GM12878 (cell line): ENCODE measurements around the gene ASPG. TPM values are rescaled to one million over a fixed set of nuclear protein-coding genes. Genes with fewer than 3 reads are reported as not detected.

Source experiments
- ATAC-seq: fragments of 200-7000 bp; cut with Tn5 transposase; 3 replicates; pipeline ENCODE4 v1.9.1; 2020; ENCODE audit warnings: mild to moderate bottlenecking, moderate library complexity
- BruUV-seq: library from RNA; stranded (reverse); fragments of 400-500 nt; replicated peaks from 2 replicates; lab custom pipeline; 2021; lab: Mats Ljungman, UMichigan
- CTCF ChIA-PET: fragments of 300-600 bp; sonication (Branson Sonifier 250); formaldehyde crosslinking; extraction: SDS; loops from one replicate; lab custom pipeline; 2021; ENCODE audit warnings: inconsistent platforms; lab: Yijun Ruan, JAX
- POLR2A ChIA-PET: fragments of 350-600 bp; formaldehyde crosslinking; extraction: SDS; loops from one replicate; lab custom pipeline; 2021; ENCODE audit warnings: inconsistent platforms; lab: Charles Lee
- RAD21 ChIA-PET: fragments of 300-600 bp; sonication (Branson Sonifier 250); formaldehyde crosslinking; loops from one replicate; lab custom pipeline; 2023; ENCODE audit warnings: antibody characterized with exemption; ENCODE audit not compliant: unreplicated experiment; lab: Charles Lee
- SMC1A ChIA-PET: fragments of 300-600 bp; sonication (Branson Sonifier 250); formaldehyde crosslinking; loops from one replicate; lab custom pipeline; 2023; ENCODE audit not compliant: unreplicated experiment, uncharacterized antibody; lab: Charles Lee
- DNase-seq: peaks from one replicate; pipeline ENCODE4 v3.0.0-alpha.2; 2011; ENCODE audit warnings: low read depth, low spot score
- FAIRE-seq: peaks from 3 replicates; lab custom pipeline; 2011; peaks lifted over from hg19 to GRCh38; lab: Jason Lieb, UNC
- H2AFZ ChIP-seq: 2 replicates; pipeline ENCODE4 v1.6.0; 2011; ENCODE audit warnings: low read depth, low read length, control low read depth; ENCODE audit not compliant: control insufficient read depth
- H3K27ac ChIP-seq: 2 replicates; pipeline ENCODE4 v1.5.1; 2011; ENCODE audit warnings: control low read depth; ENCODE audit not compliant: control insufficient read depth, insufficient read depth
- H3K27me3 ChIP-seq, 2 experiments: replicated peaks in 1 of 2; 2 replicates each; pipeline versions ENCODE4 v1.6.0 to v1.6.1; 2011; ENCODE audit warnings: low read length in 1 of 2; ENCODE audit not compliant: control insufficient read depth in 2 of 2, insufficient read depth in 2 of 2
- H3K36me3 ChIP-seq, 2 experiments: 2 replicates each; pipeline ENCODE4 v1.5.1; 2011; ENCODE audit warnings: low read length in 1 of 2; ENCODE audit not compliant: control insufficient read depth in 2 of 2, insufficient read depth in 2 of 2
- H3K4me1 ChIP-seq: 2 replicates; pipeline ENCODE4 v1.6.1; 2011; ENCODE audit warnings: mild to moderate bottlenecking, low read length, moderate library complexity, mixed read lengths; ENCODE audit not compliant: control insufficient read depth, insufficient read depth
- H3K4me2 ChIP-seq: 2 replicates; pipeline ENCODE4 v1.6.0; 2011; ENCODE audit warnings: control low read depth; ENCODE audit not compliant: control insufficient read depth, insufficient read depth
- H3K4me3 ChIP-seq: fragments of 200-600 bp; sonication (generic); 2 replicates; pipeline ENCODE4 v1.5.1; 2016
- H3K79me2 ChIP-seq: 2 replicates; pipeline ENCODE4 v1.6.0; 2011; ENCODE audit warnings: low read length; ENCODE audit not compliant: control insufficient read depth, insufficient read depth
- H3K9ac ChIP-seq: 2 replicates; pipeline ENCODE4 v1.8.0; 2011; ENCODE audit warnings: low read length, control low read depth, mixed read lengths; ENCODE audit not compliant: control insufficient read depth, insufficient read depth
- H3K9me3 ChIP-seq: replicated peaks from 3 replicates; pipeline ENCODE4 v1.5.1; 2011; ENCODE audit warnings: mild to moderate bottlenecking, low read length; ENCODE audit not compliant: control insufficient read depth, insufficient read depth
- H4K20me1 ChIP-seq: 2 replicates; pipeline ENCODE4 v1.6.0; 2011; ENCODE audit not compliant: control insufficient read depth, insufficient read depth
- CBX5 ChIP-seq: sonication (generic); IDR thresholded peaks from 2 replicates; pipeline ENCODE4 v1.6.1; 2016; ENCODE audit warnings: low read depth, moderate library complexity, mild to moderate bottlenecking, inconsistent platforms
- CEBPB ChIP-seq, 2 experiments: fragments of 150-350 bp in 1 of 2; IDR thresholded peaks; 2 replicates each; pipeline ENCODE4 v1.6.1; 2012 to 2014; ENCODE audit warnings: low read depth in 2 of 2, low read length in 2 of 2, borderline replicate concordance in 1 of 2, inconsistent platforms in 1 of 2
- CREM ChIP-seq: IDR thresholded peaks from 2 replicates; pipeline ENCODE4 v1.6.1; 2014; ENCODE audit warnings: antibody characterized with exemption, low read depth
- ESRRA ChIP-seq: IDR thresholded peaks from 2 replicates; pipeline ENCODE4 v1.6.1; 2012; ENCODE audit warnings: mild to moderate bottlenecking, low read length, improper control_type of control experiment
- GABPA ChIP-seq: IDR thresholded peaks from 2 replicates; pipeline ENCODE4 v1.6.1; 2014; ENCODE audit warnings: antibody characterized with exemption, low read depth, mild to moderate bottlenecking, inconsistent platforms
- HSF1 ChIP-seq: fragments of 150-350 bp; IDR thresholded peaks from 2 replicates; pipeline ENCODE4 v1.6.1; 2014; ENCODE audit warnings: mild to moderate bottlenecking, low read depth, low read length
- IRF4 ChIP-seq: IDR thresholded peaks from 2 replicates; pipeline ENCODE4 v1.6.1; 2011; ENCODE audit warnings: low read depth, low read length
- NRF1 ChIP-seq: conservative IDR thresholded peaks from 2 replicates; pipeline ENCODE4 v1.6.1; 2011; ENCODE audit warnings: mild to moderate bottlenecking, low read depth, low read length, improper control_type of control experiment
- POLR2AphosphoS5 ChIP-seq: IDR thresholded peaks from 2 replicates; pipeline ENCODE4 v1.6.1; 2011; ENCODE audit warnings: mild to moderate bottlenecking, low read length, inconsistent platforms
- RFX5 ChIP-seq: IDR thresholded peaks from 2 replicates; pipeline ENCODE4 v1.6.1; 2011; ENCODE audit warnings: low read depth, low read length, improper control_type of control experiment
- SMAD1 ChIP-seq: fragments of 450-650 bp; IDR thresholded peaks from 2 replicates; pipeline ENCODE4 v1.6.1; 2018; ENCODE audit warnings: mild to moderate bottlenecking, low read depth; ENCODE audit not compliant: partially characterized antibody
- SREBF2 ChIP-seq: IDR thresholded peaks from 2 replicates; pipeline ENCODE4 v1.6.1; 2012; ENCODE audit warnings: mild to moderate bottlenecking, low read length
- TCF7 ChIP-seq: IDR thresholded peaks from 2 replicates; pipeline ENCODE4 v1.6.1; 2014; ENCODE audit warnings: antibody characterized with exemption, borderline replicate concordance
- ZNF274 ChIP-seq: IDR thresholded peaks from one replicate; pipeline ENCODE4 v1.8.0; 2011; ENCODE audit not compliant: insufficient read length, insufficient read depth
- WGBS: methylation state at CpG from one replicate; pipeline ENCODE4 v1.1.6; 2016; ENCODE audit warnings: low lambda C conversion rate; ENCODE audit not compliant: insufficient replicate concordance, insufficient coverage; ENCODE audit errors: missing lambda C conversion rate; 5-methylcytosine and 5-hydroxymethylcytosine counted together
- in situ Hi-C: fragments of 300-500 bp; cut with MboI; formaldehyde crosslinking; loops from 9 replicates; pipeline ENCODE4 v1.14.3; 2018; ENCODE audit warnings: mixed read lengths
- intact Hi-C: fragments of 100-400 bp; cut with micrococcal nuclease; formaldehyde crosslinking; loops from one replicate; pipeline ENCODE4 v1.14.2; 2022; ENCODE audit not compliant: unreplicated experiment
- polyA plus RNA-seq, 11 experiments: library from polyadenylated mRNA; depleted of rRNA in 4 of 11; unstranded in 6 of 11; stranded (reverse) in 5 of 11; fragments of >200 nt; fragmentation: Nextera tagmentation in 4 of 11; fragmentation: Illumina TruSeq in 1 of 11; extraction: Ambion mirVana in 4 of 11; extraction: Trizol in 1 of 11; gene quantifications; 1 replicate in 1 of 11; 2 replicates in 10 of 11; pipeline versions ENCODE4 v1.2.1 to v1.2.3, GENCODE V29; 2011 to 2016; ENCODE audit warnings: inconsistent platforms in 2 of 11, missing spikeins in 2 of 11, low read depth in 1 of 11
- total RNA-seq, 4 experiments: library from RNA; depleted of rRNA in 3 of 4; stranded (reverse); fragments of >200 nt in 3 of 4; fragmentation: Illumina TruSeq in 1 of 4; extraction: Trizol in 1 of 4; gene quantifications; 2 replicates each; pipeline versions ENCODE4 v1.2.1 to v1.2.3, GENCODE V29; 2013 to 2021

ASPG gene
- total and polyA plus RNA-seq, 10 of the 15 experiments (the other 5 are each of a cell fraction or from before 2014, with no cell fraction given), result not detected

DNA sequence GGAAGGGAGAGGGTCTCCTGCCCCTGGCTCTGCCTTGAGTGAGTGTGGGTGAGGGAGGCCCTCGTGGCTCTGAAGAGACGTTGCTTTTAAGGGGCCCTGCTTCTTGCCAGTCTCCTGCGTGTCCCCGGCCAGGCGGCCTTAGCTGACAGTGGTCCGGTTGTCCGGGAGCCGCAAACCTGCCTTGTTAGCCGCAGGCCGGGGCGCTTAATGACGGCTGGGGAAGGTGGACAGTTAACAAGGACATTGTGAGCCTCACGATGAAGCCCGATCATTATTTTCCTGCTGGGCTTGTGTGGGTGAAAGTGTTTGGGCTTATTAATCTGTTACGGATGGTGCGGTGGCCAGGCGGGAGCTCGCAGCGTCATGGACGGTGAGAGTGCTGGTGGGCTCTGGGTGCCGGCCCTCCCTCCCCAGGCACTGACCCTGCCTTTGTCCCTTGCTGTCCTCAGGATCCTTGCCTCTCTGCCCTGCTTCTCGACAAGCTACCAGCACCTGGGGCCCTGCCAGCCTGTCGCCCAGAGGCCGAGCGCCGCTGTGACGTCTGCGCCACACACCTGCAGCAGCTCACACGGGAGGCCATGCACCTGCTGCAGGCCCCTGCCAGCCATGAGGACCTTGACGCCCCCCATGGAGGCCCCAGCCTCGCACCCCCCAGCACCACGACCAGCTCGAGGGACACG is 66.2 kb downstream of the ASPG start:
- H3K79me2 ChIP-seq, result no peaks in the 10 kb centered on the region
- 63% methylated on average over 34 of the region's 34 CpGs for WGBS
- H3K4me1 ChIP-seq, result no peaks in the 10 kb centered on the region
- H3K4me3 ChIP-seq, result no peak overlapping the region
- TF ChIP-seq RFX5, result no peak
- TF ChIP-seq SREBF2, result no peak
- no peak for TF ChIP-seq IRF4
- no peak for TF ChIP-seq POLR2AphosphoS5
- no peak for TF ChIP-seq GABPA
- no peak for TF ChIP-seq CBX5
- no peak for TF ChIP-seq CEBPB (IDR thresholded peaks at IDR 0.05; ENCODE audit: borderline replicate concordance in 1 of 2, low read depth in 2 of 2, low read length in 2 of 2)
- TF ChIP-seq ZNF274, result no peak
- TF ChIP-seq NRF1, result no peak
- no peak for TF ChIP-seq TCF7
- TF ChIP-seq CREM, result no peak
- TF ChIP-seq SMAD1, result no peak
- no peak for TF ChIP-seq ESRRA
- TF ChIP-seq HSF1, result no peak
- TF ChIP-seq, all 136 proteins: peak for 0
- ATAC-seq (no peak), DNase-seq (no peak), FAIRE-seq (no peak)
- Histone ChIP-seq H3K9ac (no peak overlapping the region), H3K27me3 (no peaks in the 10 kb centered on the region), H2AFZ (no peak overlapping the region), H3K36me3 (no peaks in the 10 kb centered on the region), H4K20me1 (no peaks in the 10 kb centered on the region), H3K9me3 (no peaks in the 10 kb centered on the region), H3K27ac (no peak overlapping the region), H3K4me2 (no peak overlapping the region)
- BruUV-seq, result no TSS peak
- in situ Hi-C loops, result no loop called here
- CTCF ChIA-PET, result interaction anchor here (0.6 kb wide), 1 partner anchor 810 kb away, joined by 3 read pairs; no protein-coding TSS in a partner anchor
- POLR2A ChIA-PET, result no interaction called here
- intact Hi-C loops, result no loop called here
- SMC1A ChIA-PET, result interaction anchor here (0.6 kb wide), 1 partner anchor 60 kb away, joined by 3 read pairs; no protein-coding TSS in a partner anchor
- RAD21 ChIA-PET, result no interaction called here
